ACC112 (cell line): Measurements from ENCODE around the gene SIX6.

Experiments used
- H2AFZ ChIP-seq: fragments of 200-600 bp; sonication (generic); one replicate; pipeline ENCODE4 v1.6.0; 2017; ENCODE audit warnings: antibody characterized with exemption, low read length; ENCODE audit not compliant: unreplicated experiment
- H3K27ac ChIP-seq: fragments of 200-600 bp; sonication (generic); 2 replicates; pipeline ENCODE4 v1.5.1; 2014; ENCODE audit warnings: low read depth, mild to moderate bottlenecking, antibody characterized with exemption, low read length, moderate library complexity
- H3K27me3 ChIP-seq: fragments of 200-600 bp; sonication (generic); 2 replicates; pipeline ENCODE4 v1.6.1; 2014; ENCODE audit warnings: mild to moderate bottlenecking, antibody characterized with exemption, low read length, moderate library complexity, mixed read lengths; ENCODE audit not compliant: insufficient read depth
- H3K36me3 ChIP-seq: fragments of 200-600 bp; sonication (generic); 2 replicates; pipeline ENCODE4 v1.6.1; 2016; ENCODE audit warnings: mild to moderate bottlenecking, antibody characterized with exemption, low read length, moderate library complexity, mixed read lengths; ENCODE audit not compliant: insufficient read depth
- H3K4me1 ChIP-seq: fragments of 200-600 bp; sonication (generic); one replicate; pipeline ENCODE4 v1.6.1; 2016; ENCODE audit warnings: low read length, mixed read lengths; ENCODE audit not compliant: insufficient read depth, unreplicated experiment, control insufficient read depth
- H3K4me3 ChIP-seq: fragments of 200-600 bp; sonication (generic); 2 replicates; pipeline ENCODE4 v1.5.1; 2014; ENCODE audit warnings: mild to moderate bottlenecking, low read depth, low read length
- H3K79me2 ChIP-seq: fragments of 200-600 bp; sonication (generic); one replicate; pipeline ENCODE4 v1.6.0; 2016; ENCODE audit warnings: low read length; ENCODE audit not compliant: control insufficient read depth, unreplicated experiment, insufficient read depth

The SIX6 gene

GRCh38 chr14:60505448-60505847 lies 3.5 kb upstream of the SIX6 start:
- no peak overlapping the region for H3K27ac ChIP-seq
- peaks cover 98% of the 10 kb centered on the region for H3K27me3 ChIP-seq

GRCh38 chr14:60506010-60506409 lies 2.9 kb upstream of the SIX6 start:
- Histone ChIP-seq H3K27ac (no peak overlapping the region), H3K36me3 (no peaks in the 10 kb centered on the region), H3K4me1 (no peaks in the 10 kb centered on the region), H3K79me2 (no peaks in the 10 kb centered on the region), H2AFZ (no peak overlapping the region), H3K27me3 (peaks cover 100% of the 10 kb centered on the region), H3K4me3 (no peak overlapping the region)

More at GRCh38 chr14:60505448-60505847, 3.5 kb upstream of the SIX6 start:
- Histone ChIP-seq H2AFZ (no peak overlapping the region), H3K4me1 (no peaks in the 10 kb centered on the region), H3K36me3 (no peaks in the 10 kb centered on the region), H3K79me2 (no peaks in the 10 kb centered on the region), H3K4me3 (no peak overlapping the region)

DNA sequence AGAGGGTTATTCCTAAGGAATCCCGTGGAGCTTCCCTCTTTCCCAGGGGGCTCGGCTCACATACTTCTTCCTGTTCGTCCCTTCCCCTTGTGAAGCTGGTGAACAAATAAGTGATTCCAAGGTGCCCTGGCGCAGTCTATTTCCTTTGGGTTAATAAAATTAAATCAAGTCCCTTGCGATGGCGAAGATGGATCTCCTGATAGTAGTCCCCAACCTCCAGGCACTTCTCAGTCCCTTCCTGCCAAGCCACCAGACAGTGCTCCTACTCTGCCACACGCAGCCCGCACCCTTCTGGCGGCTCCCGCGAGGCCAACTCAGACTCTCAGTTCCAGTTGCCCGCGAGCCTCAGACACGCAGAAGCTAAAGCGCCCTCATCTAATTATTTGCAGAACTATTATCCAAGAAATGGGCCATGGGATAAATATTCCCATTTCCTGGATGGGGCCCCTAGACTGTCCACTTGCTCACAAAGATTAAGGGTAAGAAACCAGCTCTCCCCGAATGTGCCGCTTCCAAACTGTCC lies 2.4 kb upstream of the SIX6 start:
- Histone ChIP-seq H3K27ac (no peak overlapping the region), H3K36me3 (no peaks in the 10 kb centered on the region), H3K4me1 (no peaks in the 10 kb centered on the region), H3K4me3 (no peak overlapping the region), H3K27me3 (peaks cover 100% of the 10 kb centered on the region), H3K79me2 (no peaks in the 10 kb centered on the region), H2AFZ (no peak overlapping the region)

DNA sequence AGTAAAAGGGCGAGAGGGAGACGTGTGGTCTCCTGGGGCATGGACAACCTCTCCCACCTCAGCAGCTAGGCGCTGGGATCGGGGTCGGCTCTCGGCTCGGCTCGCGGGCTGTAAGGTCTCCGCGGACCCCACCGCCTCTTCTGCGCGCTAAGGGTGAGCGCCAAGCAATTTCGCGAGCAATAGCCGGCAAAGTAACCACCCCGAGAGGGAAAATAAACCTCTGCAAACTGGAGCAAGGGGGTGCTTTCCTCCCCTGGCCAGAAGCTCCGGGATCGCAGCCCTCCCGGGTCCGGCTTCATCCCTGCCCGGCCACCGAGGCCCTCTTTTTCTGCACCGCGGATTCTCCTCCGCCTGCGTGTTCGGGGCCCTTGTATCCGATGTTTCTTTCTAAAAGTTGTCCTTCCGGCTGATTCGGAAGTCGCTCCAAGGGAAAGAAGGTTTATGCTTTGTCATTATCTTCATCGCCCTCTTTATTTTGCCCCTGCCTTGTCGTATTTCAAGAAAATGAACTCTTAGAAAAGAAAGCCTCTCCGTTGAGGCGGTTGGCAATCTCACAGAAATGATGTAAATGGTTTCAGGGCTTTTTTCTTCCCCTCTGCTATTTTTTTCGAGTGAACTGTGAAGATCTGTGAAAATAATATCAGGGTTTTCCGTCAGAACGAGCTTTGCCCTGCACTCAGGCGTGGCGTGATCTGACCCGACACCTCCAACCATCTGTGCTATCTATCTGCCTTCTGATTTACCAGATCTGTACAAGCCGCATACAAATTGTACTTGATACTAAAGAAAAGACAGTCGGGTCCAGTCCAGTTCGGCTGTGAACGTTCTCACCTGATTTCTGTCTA lies 1.7 kb upstream of the SIX6 start:
- Histone ChIP-seq H2AFZ (no peak overlapping the region), H3K36me3 (no peaks in the 10 kb centered on the region), H3K4me3 (no peak overlapping the region), H3K4me1 (no peaks in the 10 kb centered on the region), H3K27ac (no peak overlapping the region), H3K79me2 (no peaks in the 10 kb centered on the region), H3K27me3 (peaks cover 100% of the 10 kb centered on the region)

- Histone ChIP-seq H3K27ac (no peak overlapping the region), H3K79me2 (no peaks in the 10 kb centered on the region), H3K36me3 (no peaks in the 10 kb centered on the region), H3K4me1 (no peaks in the 10 kb centered on the region), H3K27me3 (peaks cover 100% of the 10 kb centered on the region), H3K4me3 (no peak overlapping the region), H2AFZ (no peak overlapping the region)
Measured at GRCh38 chr14:60508363-60508706, 611 bp upstream of the SIX6 start.

GRCh38 chr14:60509438-60510253 lies 700 bp downstream of the SIX6 start:
- H3K27me3 ChIP-seq: peaks cover 100% of the 10 kb centered on the region
- H3K27ac ChIP-seq: no peak overlapping the region
- H3K4me3 ChIP-seq: no peak overlapping the region
- no peak overlapping the region for H2AFZ ChIP-seq
- H3K36me3 ChIP-seq: no peaks in the 10 kb centered on the region
- no peaks in the 10 kb centered on the region for H3K79me2 ChIP-seq
- no peaks in the 10 kb centered on the region for H3K4me1 ChIP-seq

DNA sequence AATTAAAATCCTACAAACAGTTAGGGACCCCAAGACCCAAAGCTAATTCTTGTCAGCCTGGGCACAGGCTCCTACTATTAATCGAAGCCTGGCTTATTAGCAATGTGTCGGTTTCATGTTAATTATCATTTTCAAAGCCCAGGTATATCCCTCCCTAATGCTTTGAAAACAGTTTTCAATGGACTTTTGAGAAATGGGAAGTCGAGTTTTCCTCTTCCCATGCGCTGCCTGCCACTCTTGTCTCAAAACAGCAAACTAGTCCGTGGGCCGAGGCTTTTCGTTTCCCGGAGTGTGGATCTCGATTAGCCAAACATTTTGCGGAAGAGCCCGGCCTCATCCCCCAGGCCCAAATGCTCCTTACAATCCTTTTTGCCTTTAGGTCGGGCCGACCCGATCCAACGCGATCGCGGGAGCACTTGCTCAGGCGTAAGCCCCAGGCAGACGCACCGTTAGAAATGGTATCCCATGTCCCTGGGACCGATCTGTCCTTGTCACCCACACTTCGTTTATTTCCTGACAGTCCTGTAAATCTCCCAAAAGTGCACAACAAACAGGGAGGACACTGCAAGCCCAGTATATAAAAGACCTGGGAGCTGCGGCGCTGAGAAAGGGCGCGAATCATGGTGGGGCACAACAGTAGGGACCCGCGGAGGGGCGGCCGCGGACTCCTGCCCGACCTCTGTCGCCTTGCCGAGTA lies 1.5 kb downstream of the SIX6 start:
- Histone ChIP-seq H3K4me3 (no peak overlapping the region), H3K27me3 (peaks cover 100% of the 10 kb centered on the region), H3K79me2 (no peaks in the 10 kb centered on the region), H3K4me1 (no peaks in the 10 kb centered on the region), H3K27ac (no peak overlapping the region), H3K36me3 (no peaks in the 10 kb centered on the region), H2AFZ (no peak overlapping the region)

- no peaks in the 10 kb centered on the region for H3K79me2 ChIP-seq
- H3K36me3 ChIP-seq: no peaks in the 10 kb centered on the region
- H3K27ac ChIP-seq: no peak overlapping the region
- H3K4me3 ChIP-seq: no peak overlapping the region
- peaks cover 100% of the 10 kb centered on the region for H3K27me3 ChIP-seq
- H2AFZ ChIP-seq: no peak overlapping the region
- H3K4me1 ChIP-seq: no peaks in the 10 kb centered on the region
Measured at GRCh38 chr14:60510951-60511599, 2.1 kb downstream of the SIX6 start.

- Histone ChIP-seq H3K79me2 (no peaks in the 10 kb centered on the region), H3K27ac (no peak overlapping the region), H3K27me3 (peaks cover 100% of the 10 kb centered on the region), H3K4me1 (no peaks in the 10 kb centered on the region), H2AFZ (no peak overlapping the region), H3K4me3 (no peak overlapping the region), H3K36me3 (no peaks in the 10 kb centered on the region)
Measured at GRCh38 chr14:60512126-60512525, 3.2 kb downstream of the SIX6 start.

- H3K27ac ChIP-seq: no peak overlapping the region
- H3K4me3 ChIP-seq: no peak overlapping the region
- no peaks in the 10 kb centered on the region for H3K4me1 ChIP-seq
- H3K27me3 ChIP-seq: peaks cover 97% of the 10 kb centered on the region
- no peaks in the 10 kb centered on the region for H3K36me3 ChIP-seq
- no peak overlapping the region for H2AFZ ChIP-seq
- H3K79me2 ChIP-seq: no peaks in the 10 kb centered on the region
Measured at GRCh38 chr14:60512973-60513571, 4.1 kb downstream of the SIX6 start.
